Activated CD4-positive, alpha-beta T cell treated with anti-CD3 and anti-CD28 coated beads, Interleukin-2, Interleukin-6, amounts not matched to agents 100 ng/mL and 50 ng/mL, durations not matched to agents 16 hours and 8 hours (primary cell): ENCODE results near the gene COX19.
"Not testable (repeated sequence)": the region's sequence is repeated elsewhere in the genome, so short reads cannot be mapped to it uniquely, and the experiment has no call there.

Experiments
- DNase-seq: peaks from one replicate; pipeline ENCODE4 v3.0.0-alpha.2; 2020

Gene COX19

GRCh38 chr7:959271-959670 is 16.1 kb downstream of the COX19 start:
- no peak for DNase-seq

- no peak for DNase-seq
Observed at GRCh38 chr7:958221-959200, 16.8 kb downstream of the COX19 start.

- DNase-seq = no peak
Observed at GRCh38 chr7:957418-958220, 17.7 kb downstream of the COX19 start.

- no peak for DNase-seq
Observed at GRCh38 chr7:956031-956430, 19.3 kb downstream of the COX19 start.

- DNase-seq = peak; percentile 55
Observed at GRCh38 chr7:954330-955238, 20.8 kb downstream of the COX19 start, which contains the start of gene ADAP1. Gene ADAP1, minus strand, starts transcription at chr7:954680. Its CDS starts 203 bp downstream, at chr7:954477.

GRCh38 chr7:953547-954327 is 21.6 kb downstream of the COX19 start:
- no peak for DNase-seq

GRCh38 chr7:952548-953441 is 22.6 kb downstream of the COX19 start:
- no peak for DNase-seq

GRCh38 chr7:951881-952547 is 23.3 kb downstream of the COX19 start:
- no peak for DNase-seq

- no peak for DNase-seq
Observed at GRCh38 chr7:949021-949934, 26.1 kb downstream of the COX19 start.

GRCh38 chr7:947391-948210 is 27.7 kb downstream of the COX19 start:
- no peak for DNase-seq

- no peak for DNase-seq
Observed at GRCh38 chr7:946256-946996, 28.9 kb downstream of the COX19 start.

GRCh38 chr7:945556-946255 is 29.6 kb downstream of the COX19 start:
- no peak for DNase-seq

GRCh38 chr7:945147-945555 is 30.2 kb downstream of the COX19 start:
- no peak for DNase-seq

GRCh38 chr7:944744-945143 is 30.6 kb downstream of the COX19 start:
- no peak for DNase-seq

- not testable (repeated sequence) for DNase-seq
Observed at GRCh38 chr7:943793-944192, 31.6 kb downstream of the COX19 start.

- no peak for DNase-seq
Observed at GRCh38 chr7:940599-941408, 34.5 kb downstream of the COX19 start.
